SIG-M5 treated with dmso at 0.1 percent for 504 hours (cell line): Measurements from ENCODE around the gene DGKE.
A peak's percentile ranks its signal among the peaks of the same experiment; 100 is the strongest.

Experiments used
- DNase-seq: peaks from one replicate; lab custom pipeline; 2025; ENCODE audit not compliant: unreplicated experiment; lab: John Stamatoyannopoulos, UW

DGKE gene

DNA sequence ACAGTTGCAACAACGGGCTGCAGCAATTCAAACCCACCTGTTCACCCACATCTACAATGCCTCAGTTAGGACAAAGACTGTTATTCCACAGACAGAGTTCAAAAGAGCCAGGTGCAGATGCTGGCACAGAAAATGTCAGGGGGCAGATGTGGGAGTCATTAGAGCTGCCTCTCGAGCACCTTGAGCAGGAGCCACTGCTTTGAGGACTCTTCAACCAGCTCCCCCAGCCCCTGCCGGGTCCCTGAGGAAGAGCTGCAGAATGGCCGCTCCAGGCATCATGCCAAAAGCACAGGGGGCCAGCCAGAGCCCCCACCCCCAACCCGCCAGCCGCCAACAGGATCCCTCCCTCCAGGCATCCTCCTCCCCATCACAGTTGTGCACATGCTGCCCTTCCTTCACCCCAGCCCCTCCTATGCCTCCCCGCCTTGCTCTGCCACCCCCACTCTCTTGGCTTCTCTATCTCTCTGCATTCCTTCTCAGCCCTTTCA, 21.0 kb upstream of the DGKE start:
- no peak for DNase-seq

DNA sequence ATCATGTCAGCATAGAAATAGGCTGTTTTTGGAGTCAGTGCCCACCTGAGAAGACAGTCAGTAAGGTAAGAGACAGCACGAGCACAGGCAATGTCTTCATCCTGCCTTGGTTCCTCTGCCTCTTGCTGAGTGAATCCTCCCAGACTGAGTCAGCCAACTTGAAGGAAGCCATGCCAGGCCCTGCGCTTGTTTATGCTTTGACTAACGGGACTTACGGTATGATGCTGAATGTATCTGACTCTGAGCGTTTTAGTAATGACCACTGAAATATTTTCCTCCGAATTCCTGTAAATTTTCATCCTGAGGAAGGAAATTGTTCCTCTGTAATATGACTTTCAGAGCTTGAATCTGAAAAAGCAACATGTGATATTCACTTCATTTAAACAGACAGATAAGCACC, 18.2 kb upstream of the DGKE start:
- DNase-seq = no peak

GRCh38 chr17:56817066-56817465, 16.9 kb upstream of the DGKE start:
- no peak for DNase-seq

DNA sequence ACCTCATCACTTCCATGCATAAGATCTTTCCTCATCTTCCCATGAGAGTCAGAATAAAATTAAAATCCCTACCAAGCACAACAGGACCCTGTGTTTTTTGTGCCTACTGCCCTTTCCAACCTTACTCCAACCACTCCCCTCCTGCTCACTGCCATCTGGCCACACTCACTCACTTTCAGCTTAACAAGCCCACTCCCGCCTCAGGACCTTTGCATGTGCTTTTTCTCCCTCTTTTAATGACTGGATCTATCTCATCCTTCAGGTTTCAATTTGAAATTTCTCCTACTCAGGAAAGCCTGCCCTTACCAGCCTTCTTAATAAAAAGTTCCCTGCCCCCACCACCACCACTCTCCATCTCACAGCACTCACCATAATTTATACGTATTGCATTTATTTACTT, 14.9 kb upstream of the DGKE start:
- DNase-seq = no peak

- peak; percentile 81 for DNase-seq
Observed at GRCh38 chr17:56819431-56820145, 14.4 kb upstream of the DGKE start.

- DNase-seq = no peak
Observed at GRCh38 chr17:56820207-56820606, 13.7 kb upstream of the DGKE start.

- DNase-seq = no peak
Observed at GRCh38 chr17:56821847-56822534, 12.0 kb upstream of the DGKE start.

GRCh38 chr17:56822725-56823124, 11.2 kb upstream of the DGKE start:
- no peak for DNase-seq

DNA sequence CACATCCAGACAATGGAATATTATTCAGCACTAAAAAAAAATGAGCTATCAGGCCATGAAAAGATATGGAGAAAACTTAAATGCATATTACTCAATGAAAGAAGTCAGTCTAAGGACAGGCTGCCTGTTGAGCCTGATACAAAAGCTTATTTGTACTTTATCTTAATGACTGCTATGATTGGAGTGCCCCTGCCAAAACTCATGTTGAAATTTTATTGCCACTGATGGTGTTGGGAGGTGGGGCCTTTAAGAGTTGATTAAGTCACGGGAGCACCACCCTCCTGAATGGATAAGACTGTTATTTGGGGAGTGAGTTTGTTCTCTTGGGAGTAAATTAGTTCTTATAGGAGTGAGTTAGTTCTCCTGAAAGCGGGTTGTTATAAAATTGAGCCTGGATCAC, 10.1 kb upstream of the DGKE start:
- DNase-seq = no peak

GRCh38 chr17:56824503-56824902, 9.4 kb upstream of the DGKE start:
- no peak for DNase-seq

DNA sequence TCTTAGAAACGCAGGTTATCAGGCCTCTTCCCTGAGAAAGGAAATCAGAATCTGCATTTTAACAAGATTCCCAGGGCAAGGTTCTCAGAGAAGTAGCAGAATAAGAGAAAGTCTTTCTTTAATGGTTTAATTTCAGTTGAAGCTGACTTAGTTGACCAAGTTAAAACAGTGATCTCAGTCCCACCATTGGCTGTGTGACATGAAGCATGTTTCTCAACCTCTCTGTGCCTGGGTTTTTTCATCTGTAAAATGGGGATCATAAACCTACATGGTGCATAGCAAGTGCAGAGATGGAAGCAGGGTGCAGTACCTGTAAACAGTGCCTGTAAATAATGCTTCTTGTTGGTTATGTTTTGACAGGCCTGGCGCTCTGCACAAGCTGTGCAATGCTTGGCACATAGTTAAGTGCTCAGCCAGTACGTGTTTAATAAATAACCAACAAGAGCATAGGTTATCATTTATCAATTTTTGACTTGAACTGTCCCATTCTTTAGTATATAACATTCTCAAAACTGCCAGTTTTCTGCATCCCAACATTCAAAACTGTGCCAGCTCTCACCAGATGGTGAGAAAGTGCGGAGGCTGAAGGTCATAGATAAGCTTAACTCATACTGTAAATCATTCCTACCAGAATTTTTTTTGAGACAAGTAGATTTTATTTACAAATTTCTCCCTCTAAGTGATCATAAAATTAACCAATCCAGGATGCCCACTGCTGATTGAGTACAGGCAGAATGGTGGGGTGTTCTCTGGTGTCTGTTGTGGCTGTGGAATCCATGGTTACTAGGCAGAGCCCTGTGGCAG, 7.1 kb upstream of the DGKE start:
- no peak for DNase-seq

- DNase-seq = no peak
Observed at GRCh38 chr17:56830726-56831368, 3.1 kb upstream of the DGKE start.

DNA sequence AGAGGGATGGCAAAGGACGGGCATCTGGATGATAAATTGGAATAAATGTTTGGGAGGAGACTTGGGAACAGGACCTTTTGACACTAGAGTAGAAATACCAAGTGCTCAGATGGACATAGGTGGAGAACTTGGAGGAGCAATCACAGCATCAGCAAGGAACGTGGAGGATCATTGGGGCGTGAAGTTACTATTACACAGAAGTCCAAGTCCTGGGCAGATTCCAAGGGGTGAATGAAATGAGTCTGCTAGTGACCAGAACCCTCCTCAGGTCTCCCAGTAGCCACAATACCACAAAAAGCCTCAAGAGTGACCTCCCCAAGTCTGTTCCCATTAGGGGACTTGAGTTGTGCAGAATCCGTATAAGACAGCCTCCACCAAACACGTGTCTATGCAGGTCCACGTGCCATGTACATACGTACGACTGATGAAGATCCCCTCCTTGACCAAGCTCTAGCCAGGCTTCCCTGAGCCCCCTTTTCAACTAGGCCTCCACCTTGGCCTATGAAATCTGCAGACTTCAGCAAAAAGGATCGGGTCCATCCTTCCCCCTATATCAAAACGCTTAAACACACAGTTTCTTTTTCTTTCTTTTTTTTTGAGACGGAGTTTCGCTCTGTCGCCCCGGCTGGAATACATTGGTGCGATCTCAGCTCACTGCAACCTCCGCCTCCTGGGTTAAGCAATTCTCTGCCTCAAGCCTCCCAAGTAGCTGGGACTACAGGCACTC, 2.4 kb upstream of the DGKE start:
- DNase-seq = no peak

DNA sequence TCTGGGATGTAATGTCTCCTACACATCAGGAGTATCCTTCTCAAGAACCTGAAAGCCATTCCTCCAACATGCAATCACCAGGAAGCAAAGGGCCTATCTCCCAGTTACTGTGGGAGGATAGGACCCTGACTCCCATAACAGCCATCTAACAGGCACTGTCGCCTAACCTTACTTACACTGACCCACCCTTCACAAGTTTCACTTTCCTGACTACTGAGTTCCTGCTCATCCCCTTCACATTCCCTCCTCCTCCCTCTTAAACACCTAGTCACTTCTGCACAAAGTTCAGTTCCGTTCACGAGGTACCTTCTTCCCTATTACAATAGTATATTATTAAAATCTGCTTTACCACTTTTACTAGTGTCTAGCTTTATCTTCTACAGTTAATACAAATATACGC, 1.5 kb upstream of the DGKE start:
- DNase-seq = no peak

DNA sequence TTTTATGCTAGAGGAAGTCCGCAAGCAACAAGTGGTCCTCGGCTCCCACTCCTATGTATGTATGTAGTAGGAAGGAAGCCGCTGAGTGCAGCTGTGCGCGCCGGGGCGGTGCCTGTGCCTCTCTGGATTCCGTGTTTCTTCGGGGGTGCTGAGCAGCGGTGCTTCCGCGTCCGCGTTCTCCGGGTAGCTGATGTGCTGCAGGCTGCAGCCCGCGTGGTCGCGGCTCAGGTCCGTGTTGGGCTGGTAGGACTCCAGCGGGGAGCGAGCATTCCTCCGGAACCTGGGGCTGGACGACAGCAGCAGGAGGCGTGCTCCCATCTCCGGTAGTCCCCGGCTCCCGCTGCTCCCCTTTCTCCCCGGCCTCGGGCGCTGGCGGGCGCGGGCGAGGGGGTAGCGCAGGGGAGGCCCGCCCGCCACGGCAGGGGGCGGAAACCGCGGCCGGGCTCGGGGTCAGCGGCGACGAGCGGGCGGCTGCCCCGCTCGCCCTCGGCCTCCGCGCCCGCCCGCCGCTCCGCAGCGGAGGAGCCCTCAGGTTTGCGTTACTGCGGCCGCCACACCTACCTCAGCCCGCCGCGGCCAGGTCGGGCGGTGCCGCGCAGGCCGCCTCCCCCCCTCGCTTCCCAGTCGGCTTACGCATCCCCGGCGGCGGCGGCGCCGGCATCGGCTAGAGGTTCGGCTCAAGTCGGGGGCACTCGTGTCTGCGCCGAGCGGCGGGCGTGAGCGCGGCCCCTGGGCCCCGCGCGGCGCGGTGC, 718 bp upstream of the DGKE start:
- DNase-seq = peak; percentile 92

- DNase-seq = peak; percentile 67
Observed at GRCh38 chr17:56834380-56835263, 671 bp downstream of the DGKE start.

DNA sequence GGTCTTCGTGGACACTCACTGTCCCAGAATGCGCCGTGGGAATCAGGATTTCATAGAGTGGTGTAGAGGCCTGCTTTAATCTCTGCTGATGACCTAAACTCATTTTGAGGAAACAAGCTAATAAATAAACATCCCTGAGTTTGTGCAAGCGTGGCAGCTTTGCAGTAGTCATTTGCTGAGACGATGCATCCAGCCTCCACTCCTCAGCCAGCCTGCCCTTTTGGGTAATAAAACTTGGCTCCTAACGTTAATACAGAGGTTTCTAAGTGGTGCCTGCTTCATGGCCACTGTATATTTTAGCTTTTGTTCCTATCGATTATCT, 1.3 kb downstream of the DGKE start:
- peak; percentile 31 for DNase-seq

- no peak for DNase-seq
Observed at GRCh38 chr17:56838687-56839086, 4.7 kb downstream of the DGKE start.

DNA sequence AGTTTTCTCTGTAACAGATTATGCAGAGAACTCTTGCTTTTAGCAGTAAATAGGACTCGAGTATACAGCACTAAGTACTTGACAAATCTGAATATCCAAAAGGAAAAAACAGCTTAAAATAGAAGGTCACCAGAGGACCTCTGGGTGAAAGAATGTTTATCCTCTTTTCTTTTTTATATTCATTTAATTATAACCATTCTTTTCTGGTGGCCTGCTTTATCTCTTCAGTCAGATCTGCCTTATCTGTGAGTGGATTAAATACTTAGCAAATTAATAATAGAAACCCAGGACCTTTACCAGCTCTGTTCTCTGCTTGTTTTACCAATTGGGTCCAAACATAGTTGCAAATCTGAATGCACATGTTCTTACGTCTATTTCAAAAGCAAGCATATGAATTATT, 8.6 kb downstream of the DGKE start:
- no peak for DNase-seq
